HepG2 (cell line): ENCODE measurements around the gene PSMB1. TPM values are rescaled to one million over a fixed set of nuclear protein-coding genes. Genes with fewer than 3 reads are reported as not detected.

ENCODE experiments used
- ATAC-seq: fragments of 200-7000 bp; cut with Tn5 transposase; 3 replicates; pipeline ENCODE4 v1.9.1; 2020; ENCODE audit warnings: mild to moderate bottlenecking, moderate library complexity
- BruUV-seq: library from RNA; stranded (reverse); fragments of 400-500 nt; replicated peaks from 2 replicates; lab custom pipeline; 2021; lab: Mats Ljungman, UMichigan
- CTCF ChIA-PET: fragments of 300-600 bp; formaldehyde crosslinking; extraction: SDS; loops from one replicate; lab custom pipeline; 2021; ENCODE audit warnings: low total read pairs, inconsistent platforms, low intra/inter-chr PET ratio; lab: Yijun Ruan, JAX
- POLR2A ChIA-PET: fragments of 350-600 bp; sonication (Branson Sonifier 250); formaldehyde crosslinking; loops from one replicate; lab custom pipeline; 2020; ENCODE audit warnings: antibody characterized with exemption, inconsistent platforms; lab: Yijun Ruan, JAX
- DNase-seq: peaks from one replicate; pipeline ENCODE4 v3.0.0-alpha.2; 2015; ENCODE audit warnings: low spot score
- FAIRE-seq: peaks from 3 replicates; lab custom pipeline; 2011; peaks lifted over from hg19 to GRCh38; lab: Jason Lieb, UNC
- H2AFZ ChIP-seq: one replicate; pipeline ENCODE4 v1.6.1; 2011; ENCODE audit warnings: low read length, inconsistent platforms
- H3K27ac ChIP-seq: fragments of 300-600 bp; 3 replicates; pipeline ENCODE4 v1.8.0; 2011; ENCODE audit warnings: mixed run types, mild to moderate bottlenecking, mixed read lengths, low read length, inconsistent platforms; ENCODE audit not compliant: insufficient read depth; ENCODE audit errors: extremely low read length
- H3K27me3 ChIP-seq, 2 experiments: fragments of 200-600 bp in 1 of 2; 2 replicates in 1 of 2; 3 replicates in 1 of 2; pipeline versions ENCODE4 v1.6.0 to v1.8.0; 2011; ENCODE audit warnings: low read length in 2 of 2, mild to moderate bottlenecking in 2 of 2, moderate library complexity in 2 of 2, inconsistent platforms in 1 of 2; ENCODE audit not compliant: insufficient read depth in 2 of 2, control insufficient read depth in 1 of 2
- H3K36me3 ChIP-seq, 2 experiments: fragments of 200-600 bp in 1 of 2; replicated peaks in 1 of 2; 2 replicates in 1 of 2; 3 replicates in 1 of 2; pipeline versions ENCODE4 v1.5.1 to v1.8.0; 2011; ENCODE audit warnings: low read length in 2 of 2, inconsistent platforms in 1 of 2; ENCODE audit not compliant: insufficient read depth in 2 of 2, control insufficient read depth in 1 of 2
- H3K4me1 ChIP-seq: 2 replicates; pipeline ENCODE4 v1.5.1; 2012; ENCODE audit warnings: low read length, inconsistent platforms; ENCODE audit not compliant: insufficient read depth
- H3K4me2 ChIP-seq: 2 replicates; pipeline ENCODE4 v1.6.0; 2011; ENCODE audit warnings: low read depth, low read length, inconsistent platforms
- H3K4me3 ChIP-seq, 3 experiments: fragments of 200-600 bp in 1 of 3; sonication (generic), shearing (Covaris generic) in 1 of 3; replicated peaks in 1 of 3; 2 replicates each; pipeline ENCODE4 v1.5.1; 2011 to 2016; ENCODE audit warnings: low read length in 3 of 3, inconsistent platforms in 2 of 3, low read depth in 2 of 3, mild to moderate bottlenecking in 2 of 3, control low read depth in 1 of 3, mixed read lengths in 1 of 3; ENCODE audit not compliant: insufficient read depth in 1 of 3
- H3K79me2 ChIP-seq: one replicate; pipeline ENCODE4 v1.6.1; 2011; ENCODE audit warnings: low read length, inconsistent platforms; ENCODE audit not compliant: insufficient read depth
- H3K9ac ChIP-seq: 2 replicates; pipeline ENCODE4 v1.6.0; 2011; ENCODE audit warnings: mild to moderate bottlenecking, low read depth, low read length, inconsistent platforms; ENCODE audit not compliant: insufficient read depth
- H3K9me3 ChIP-seq: 2 replicates; pipeline ENCODE4 v1.5.1; 2012; ENCODE audit warnings: mild to moderate bottlenecking, low read length
- H4K20me1 ChIP-seq: 2 replicates; pipeline ENCODE4 v1.6.0; 2011; ENCODE audit warnings: inconsistent platforms, mild to moderate bottlenecking, low read length, moderate library complexity; ENCODE audit not compliant: insufficient read depth
- CERS6 ChIP-seq: sonication (generic); formaldehyde crosslinking; IDR thresholded peaks from 2 replicates; pipeline ENCODE4 v1.5.0; 2020; ENCODE audit warnings: missing genetic modification reagents
- HMG20B ChIP-seq: conservative IDR thresholded peaks from 2 replicates; pipeline ENCODE4 v1.6.1; 2016; ENCODE audit warnings: missing genetic modification reagents, missing compliant biosample characterization
- RAD51 ChIP-seq: fragments of 450-650 bp; IDR thresholded peaks from 2 replicates; pipeline ENCODE4 v1.6.1; 2016; ENCODE audit warnings: borderline replicate concordance
- SSRP1 ChIP-seq: IDR thresholded peaks from 2 replicates; pipeline ENCODE4 v1.6.1; 2016; ENCODE audit warnings: control low read depth
- TFAP4 ChIP-seq: sonication (generic); IDR thresholded peaks from 2 replicates; pipeline ENCODE4 v1.6.1; 2016; ENCODE audit warnings: low read depth, borderline replicate concordance
- ZBTB7A ChIP-seq: sonication (generic); formaldehyde crosslinking; IDR thresholded peaks from 2 replicates; pipeline ENCODE4 v1.8.0; 2022; ENCODE audit warnings: mild to moderate bottlenecking, missing genetic modification reagents
- WGBS: methylation state at CpG from one replicate; pipeline ENCODE4 v1.1.6; 2017; ENCODE audit warnings: low lambda C conversion rate; 5-methylcytosine and 5-hydroxymethylcytosine counted together
- in situ Hi-C: cut with HindIII; loops from 2 replicates; pipeline ENCODE4 v1.10.0; 2017; ENCODE audit warnings: low pct_unique_long_range_greater_than_20kb; ENCODE audit not compliant: extremely low pct_ligation_motif_present
- intact Hi-C: fragments of 100-400 bp; cut with micrococcal nuclease; formaldehyde crosslinking; loops from one replicate; pipeline ENCODE4 v1.10.0; 2022; ENCODE audit not compliant: unreplicated experiment
- polyA plus RNA-seq, 8 experiments: library from polyadenylated mRNA; depleted of rRNA in 3 of 8; stranded (reverse) in 7 of 8; unstranded in 1 of 8; fragments of >200 nt; fragmentation: Illumina TruSeq in 4 of 8; extraction: Trizol in 4 of 8; gene quantifications; 2 replicates each; pipeline versions ENCODE4 v1.2.1 to v1.2.3, GENCODE V29; 2011 to 2016; ENCODE audit warnings: low read depth in 4 of 8, missing spikeins in 1 of 8, mixed read lengths in 1 of 8; ENCODE audit not compliant: insufficient read depth in 1 of 8
- total RNA-seq, 5 experiments: library from RNA; depleted of rRNA; stranded (reverse); fragments of >200 nt; fragmentation: Illumina TruSeq; extraction: Trizol; gene quantifications; 2 replicates each; pipeline ENCODE4 v1.2.3, GENCODE V29; 2016; ENCODE audit warnings: low read depth in 1 of 5

Gene PSMB1
- total and polyA plus RNA-seq, 2 of the 13 experiments (the other 11 are each of a cell fraction or from before 2014, with no cell fraction given) = 528 to 592 TPM

- TF ChIP-seq TFAP4 (no peak), ZBTB7A (no peak), CERS6 (no peak), RAD51 (peak; percentile 47; the same call in 1 of the 2 replicates), HMG20B (no peak), SSRP1 (no peak)
- Histone ChIP-seq H3K9ac (no peak overlapping the region), H3K4me1 (no peaks in the 10 kb centered on the region), H3K27me3 (peaks cover 0 to 10% of the 10 kb centered on the region in 2 experiments; a peak in 2 of 5 replicates), H3K27ac (no peak overlapping the region), H3K4me3 (no peak overlapping the region), H3K4me2 (no peak overlapping the region), H3K36me3 (no peaks in the 10 kb centered on the region), H2AFZ (no peak overlapping the region), H3K9me3 (no peaks in the 10 kb centered on the region), H3K79me2 (no peaks in the 10 kb centered on the region), H4K20me1 (no peaks in the 10 kb centered on the region)
- ChIA-PET CTCF (no interaction called here), POLR2A (no interaction called here)
- no peak for ATAC-seq
- 38% methylated on average over 8 of the region's 9 CpGs for WGBS
- intact Hi-C loops = no loop called here
- in situ Hi-C loops = no loop called here
- no peak for FAIRE-seq
- DNase-seq = no peak
- no TSS peak for BruUV-seq
Observed at GRCh38 chr6:170523256-170524171, 29.6 kb downstream of the PSMB1 start.
